Nephron progenitor cell (in vitro differentiated cells): ENCODE results near the gene CAMK2A.

Source experiments
- DNase-seq: peaks from one replicate; pipeline ENCODE4 v3.0.0; 2021
- H3K27ac Mint-ChIP-seq: 2 replicates; pipeline ENCODE4 v1.8.0; 2021; ENCODE audit warnings: mild to moderate bottlenecking, moderate library complexity, mixed read lengths
- H3K27me3 Mint-ChIP-seq: 2 replicates; pipeline ENCODE4 v1.8.0; 2021; ENCODE audit warnings: mild to moderate bottlenecking, low read depth, mixed read lengths; ENCODE audit not compliant: poor library complexity
- H3K36me3 Mint-ChIP-seq: 2 replicates; pipeline ENCODE4 v1.8.0; 2021; ENCODE audit warnings: low read depth, mixed read lengths
- H3K4me1 Mint-ChIP-seq: 2 replicates; pipeline ENCODE4 v1.8.0; 2021; ENCODE audit warnings: mixed read lengths
- H3K4me3 Mint-ChIP-seq: 2 replicates; pipeline ENCODE4 v1.8.0; 2021; ENCODE audit warnings: mild to moderate bottlenecking, moderate library complexity, mixed read lengths
- H3K9me3 Mint-ChIP-seq: 2 replicates; pipeline ENCODE4 v1.8.0; 2021; ENCODE audit warnings: mild to moderate bottlenecking, moderate library complexity, mixed read lengths
- TF ChIP-seq, protein P1 (sequence below): fragments of 200-600 bp; sonication (generic); IDR thresholded peaks from 2 replicates; pipeline ENCODE4 v1.5.0; 2021; ENCODE audit warnings: antibody characterized with exemption

CAMK2A gene

GRCh38 chr5:150289551-150290390 is at the start of gene CAMK2A:
Gene CAMK2A, minus strand, starts transcription at chr5:150289773. Its CDS starts 148 bp downstream, at chr5:150289625.
- H3K4me1 Mint-ChIP-seq, result peaks cover 34% of the 10 kb centered on the region
- TF ChIP-seq, protein P1, sequence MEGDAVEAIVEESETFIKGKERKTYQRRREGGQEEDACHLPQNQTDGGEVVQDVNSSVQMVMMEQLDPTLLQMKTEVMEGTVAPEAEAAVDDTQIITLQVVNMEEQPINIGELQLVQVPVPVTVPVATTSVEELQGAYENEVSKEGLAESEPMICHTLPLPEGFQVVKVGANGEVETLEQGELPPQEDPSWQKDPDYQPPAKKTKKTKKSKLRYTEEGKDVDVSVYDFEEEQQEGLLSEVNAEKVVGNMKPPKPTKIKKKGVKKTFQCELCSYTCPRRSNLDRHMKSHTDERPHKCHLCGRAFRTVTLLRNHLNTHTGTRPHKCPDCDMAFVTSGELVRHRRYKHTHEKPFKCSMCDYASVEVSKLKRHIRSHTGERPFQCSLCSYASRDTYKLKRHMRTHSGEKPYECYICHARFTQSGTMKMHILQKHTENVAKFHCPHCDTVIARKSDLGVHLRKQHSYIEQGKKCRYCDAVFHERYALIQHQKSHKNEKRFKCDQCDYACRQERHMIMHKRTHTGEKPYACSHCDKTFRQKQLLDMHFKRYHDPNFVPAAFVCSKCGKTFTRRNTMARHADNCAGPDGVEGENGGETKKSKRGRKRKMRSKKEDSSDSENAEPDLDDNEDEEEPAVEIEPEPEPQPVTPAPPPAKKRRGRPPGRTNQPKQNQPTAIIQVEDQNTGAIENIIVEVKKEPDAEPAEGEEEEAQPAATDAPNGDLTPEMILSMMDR, result no peak
- H3K27ac Mint-ChIP-seq, result no peak within 1 kb of the TSS
- no peak within 1 kb of the TSS for H3K4me3 Mint-ChIP-seq
- no peaks in the 10 kb centered on the region for H3K36me3 Mint-ChIP-seq
- peaks cover 10% of the 10 kb centered on the region for H3K27me3 Mint-ChIP-seq
- DNase-seq, result no peak
- H3K9me3 Mint-ChIP-seq, result no peaks in the 10 kb centered on the region

DNA sequence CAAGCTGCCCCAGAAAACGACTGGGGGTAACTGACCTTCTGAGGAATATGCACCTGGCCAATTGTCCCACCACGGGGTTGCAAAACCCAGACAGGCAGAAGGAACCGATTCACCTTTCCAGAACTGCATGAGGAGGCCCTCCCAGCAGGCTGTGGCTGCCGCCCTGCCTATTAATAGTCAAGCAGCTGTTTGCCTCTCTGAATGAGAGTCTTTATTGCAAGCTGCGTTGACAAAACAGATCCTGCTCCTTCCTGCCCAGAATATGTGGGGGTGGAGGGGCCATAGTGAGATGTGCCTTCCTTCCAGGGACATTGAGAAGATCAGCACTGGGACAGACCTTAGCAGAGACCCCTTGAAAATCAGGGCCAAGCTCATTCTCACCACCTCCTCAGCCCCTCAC is 49.6 kb upstream of the CAMK2A start:
- peaks cover 27% of the 10 kb centered on the region for H3K4me1 Mint-ChIP-seq
- no peak overlapping the region for H3K4me3 Mint-ChIP-seq
- no peaks in the 10 kb centered on the region for H3K36me3 Mint-ChIP-seq
- H3K9me3 Mint-ChIP-seq, result no peaks in the 10 kb centered on the region
- peaks cover 3% of the 10 kb centered on the region for H3K27me3 Mint-ChIP-seq
- no peak for DNase-seq
- H3K27ac Mint-ChIP-seq, result no peak overlapping the region
- TF ChIP-seq, protein P1, result no peak

DNA sequence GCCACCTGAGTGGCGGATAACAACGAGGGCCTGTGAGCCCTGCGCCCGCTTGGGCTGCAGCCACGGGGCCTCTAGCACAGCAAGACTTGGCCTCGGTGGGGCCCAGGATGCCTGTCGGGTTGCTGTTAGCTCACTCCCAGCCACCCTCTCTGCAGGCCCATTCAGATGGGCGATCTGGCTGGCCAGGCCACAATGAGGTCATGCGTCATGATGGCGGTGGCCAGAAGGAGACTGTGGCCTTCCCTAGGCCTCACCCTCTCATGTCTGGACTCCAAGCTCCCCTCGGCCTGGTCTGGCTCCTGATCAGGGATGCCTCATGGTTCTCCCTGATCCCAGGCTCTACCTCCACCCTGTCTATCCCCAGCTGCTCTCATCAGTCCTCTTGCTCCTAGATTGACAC is 49.0 kb upstream of the CAMK2A start:
- no peaks in the 10 kb centered on the region for H3K36me3 Mint-ChIP-seq
- H3K4me3 Mint-ChIP-seq, result no peak overlapping the region
- peaks cover 3% of the 10 kb centered on the region for H3K27me3 Mint-ChIP-seq
- H3K4me1 Mint-ChIP-seq, result peaks cover 24% of the 10 kb centered on the region
- DNase-seq, result no peak
- no peak overlapping the region for H3K27ac Mint-ChIP-seq
- TF ChIP-seq, protein P1, result no peak
- no peaks in the 10 kb centered on the region for H3K9me3 Mint-ChIP-seq

DNA sequence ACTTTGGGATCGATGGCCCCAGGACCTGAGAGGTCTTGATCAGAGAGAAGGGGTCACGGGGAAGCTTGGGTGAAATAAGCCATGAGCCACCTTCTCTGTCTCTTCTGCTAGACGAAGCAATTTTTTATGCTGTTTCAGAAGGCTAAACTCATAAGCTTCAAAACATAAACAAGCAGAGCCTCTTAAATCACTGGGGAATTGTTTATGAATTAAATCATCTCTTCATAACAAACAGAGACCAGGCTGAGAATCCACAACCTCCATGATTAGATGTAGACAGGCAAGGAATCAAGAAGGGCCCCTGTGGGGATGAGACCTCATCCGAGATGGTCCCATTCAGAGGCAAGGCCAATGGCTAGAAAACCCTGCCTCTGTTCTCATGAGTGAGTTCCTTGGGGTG is 46.2 kb upstream of the CAMK2A start:
- Mint-ChIP-seq H3K36me3 (no peaks in the 10 kb centered on the region), H3K4me1 (peaks cover 27% of the 10 kb centered on the region), H3K9me3 (no peaks in the 10 kb centered on the region), H3K27me3 (peaks cover 3% of the 10 kb centered on the region), H3K4me3 (no peak overlapping the region), H3K27ac (no peak overlapping the region)
- DNase-seq, result no peak
- TF ChIP-seq, protein P1, result no peak

GRCh38 chr5:150333400-150333799 is 43.8 kb upstream of the CAMK2A start:
- Mint-ChIP-seq H3K27ac (no peak overlapping the region), H3K36me3 (no peaks in the 10 kb centered on the region), H3K27me3 (no peaks in the 10 kb centered on the region), H3K4me3 (no peak overlapping the region), H3K4me1 (peaks cover 34% of the 10 kb centered on the region), H3K9me3 (no peaks in the 10 kb centered on the region)
- no peak for DNase-seq
- TF ChIP-seq, protein P1, result no peak
